ENCODE data around the gene TMEM247. TPM values are rescaled to one million over a fixed set of nuclear protein-coding genes. Genes with fewer than 3 reads are reported as not detected.

TMEM247 gene
- total and polyA plus RNA-seq, 10 of the 15 experiments (the other 5 are each of a cell fraction or from before 2014, with no cell fraction given) = not detected

- TF ChIP-seq, protein P1, sequence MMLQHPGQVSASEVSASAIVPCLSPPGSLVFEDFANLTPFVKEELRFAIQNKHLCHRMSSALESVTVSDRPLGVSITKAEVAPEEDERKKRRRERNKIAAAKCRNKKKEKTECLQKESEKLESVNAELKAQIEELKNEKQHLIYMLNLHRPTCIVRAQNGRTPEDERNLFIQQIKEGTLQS (IDR thresholded peaks at IDR 0.05; ENCODE audit: borderline replicate concordance, extremely low read depth, low read depth, low read length) = no peak
- TF ChIP-seq SIX5 (IDR thresholded peaks at IDR 0.05; ENCODE audit: low read depth, low read length, severe bottlenecking) (no peak), FOXM1 (IDR thresholded peaks at IDR 0.05; ENCODE audit: low read depth, low read length) (no peak), HCFC1 (IDR thresholded peaks at IDR 0.05; ENCODE audit: low read length) (no peak), ZBTB4 (CRISPR knock-in tag; IDR thresholded peaks at IDR 0.05) (no peak), KLF5 (IDR thresholded peaks at IDR 0.05; ENCODE audit: partially characterized antibody) (no peak), PBX3 (IDR thresholded peaks at IDR 0.05; ENCODE audit: insufficient replicate concordance, low read depth, low read length) (no peak), BCL11A (IDR thresholded peaks at IDR 0.05; ENCODE audit: low read depth, low read length) (no peak), REST (IDR thresholded peaks at IDR 0.05; ENCODE audit: low read depth, low read length) (no peak)
Observed at GRCh38 chr2:46477925-46478324, 1.4 kb upstream of the TMEM247 start (continued).

Measured in GM12878 (cell line).